Endothelial cell of umbilical vein (primary cell): ENCODE results near the gene NKX1-2. TPM values are rescaled to one million over a fixed set of nuclear protein-coding genes. Genes with fewer than 3 reads are reported as not detected.

ENCODE experiments used
- BruUV-seq: library from RNA; stranded (reverse); fragments of 400-500 nt; replicated peaks from 2 replicates; lab custom pipeline; 2021; lab: Mats Ljungman, UMichigan
- CTCF ChIA-PET: fragments of 300-600, 350-600 bp; sonication (Branson Sonifier 250); formaldehyde crosslinking; loops from one replicate; lab custom pipeline; 2021; ENCODE audit warnings: antibody characterized with exemption, inconsistent platforms; lab: Charles Lee
- POLR2A ChIA-PET: fragments of 300-600, 350-600 bp; sonication (Branson Sonifier 250); formaldehyde crosslinking; loops from one replicate; lab custom pipeline; 2021; ENCODE audit warnings: antibody characterized with exemption, inconsistent platforms; lab: Charles Lee
- DNase-seq: peaks from one replicate; pipeline ENCODE4 v3.0.0-alpha.2; 2011; ENCODE audit warnings: low read depth, low spot score
- FAIRE-seq: peaks from 2 replicates; lab custom pipeline; 2011; peaks lifted over from hg19 to GRCh38; lab: Jason Lieb, UNC
- H2AFZ ChIP-seq: 2 replicates; pipeline ENCODE4 v1.6.0; 2012; ENCODE audit warnings: low read depth, low read length, control low read depth, inconsistent platforms
- H3K27ac ChIP-seq: 2 replicates; pipeline ENCODE4 v1.5.1; 2011; ENCODE audit warnings: low read depth, mild to moderate bottlenecking, control low read depth, low read length, moderate library complexity; ENCODE audit not compliant: insufficient read depth
- H3K27me3 ChIP-seq, 2 experiments: 2 replicates each; pipeline versions ENCODE4 v1.6.0 to v1.6.1; 2011; ENCODE audit warnings: low read length in 2 of 2, mixed read lengths in 1 of 2; ENCODE audit not compliant: control insufficient read depth in 2 of 2, insufficient read depth in 2 of 2
- H3K36me3 ChIP-seq, 2 experiments: 2 replicates in 1 of 2; 3 replicates in 1 of 2; pipeline ENCODE4 v1.5.1; 2011; ENCODE audit warnings: low read length in 2 of 2, mild to moderate bottlenecking in 1 of 2, moderate library complexity in 1 of 2; ENCODE audit not compliant: control insufficient read depth in 2 of 2, insufficient read depth in 2 of 2; ENCODE audit errors: extremely low read depth in 1 of 2
- H3K4me1 ChIP-seq: 3 replicates; pipeline ENCODE4 v1.5.1; 2011; ENCODE audit warnings: mild to moderate bottlenecking, low read length; ENCODE audit not compliant: control insufficient read depth, insufficient read depth; ENCODE audit errors: extremely low read depth
- H3K4me2 ChIP-seq: 2 replicates; pipeline ENCODE4 v1.6.1; 2011; ENCODE audit warnings: low read length, control low read depth, mixed read lengths; ENCODE audit not compliant: insufficient read depth
- H3K4me3 ChIP-seq, 3 experiments: fragments of 200-600 bp in 1 of 3; sonication (generic), shearing (Covaris generic) in 1 of 3; replicated peaks in 1 of 3; 2 replicates each; pipeline ENCODE4 v1.5.1; 2011 to 2016; ENCODE audit warnings: control low read depth in 3 of 3, low read length in 3 of 3, mild to moderate bottlenecking in 2 of 3, inconsistent platforms in 1 of 3, low read depth in 1 of 3, moderate library complexity in 1 of 3; ENCODE audit not compliant: insufficient read depth in 1 of 3
- H3K79me2 ChIP-seq: 2 replicates; pipeline ENCODE4 v1.6.0; 2012; ENCODE audit warnings: low read length, inconsistent platforms; ENCODE audit not compliant: control insufficient read depth, insufficient read depth
- H3K9ac ChIP-seq: replicated peaks from 2 replicates; pipeline ENCODE3; 2011; ENCODE audit warnings: low read length, control low read depth; ENCODE audit not compliant: insufficient read depth; ENCODE audit errors: extremely low read depth
- H3K9me1 ChIP-seq: replicated peaks from 3 replicates; pipeline ENCODE4 v1.6.0; 2011; ENCODE audit warnings: mild to moderate bottlenecking, low read length; ENCODE audit not compliant: control insufficient read depth, insufficient read depth; ENCODE audit errors: extremely low read depth
- H3K9me3 ChIP-seq: replicated peaks from 2 replicates; pipeline ENCODE4 v1.5.1; 2012; ENCODE audit warnings: low read length, inconsistent platforms; ENCODE audit not compliant: control insufficient read depth, insufficient read depth
- H4K20me1 ChIP-seq: replicated peaks from 2 replicates; pipeline ENCODE3; 2011; ENCODE audit warnings: mild to moderate bottlenecking, low read length; ENCODE audit not compliant: control insufficient read depth, insufficient read depth; ENCODE audit errors: extremely low read depth
- CTCF ChIP-seq, 2 donors: IDR thresholded peaks; 1 replicate in 1 of 2; 2 replicates in 1 of 2; pipeline ENCODE4 v1.5.1; 2011; ENCODE audit warnings: low read length in 2 of 2, mild to moderate bottlenecking in 2 of 2, moderate library complexity in 2 of 2, control low read depth in 1 of 2, inconsistent platforms in 1 of 2, low read depth in 1 of 2; ENCODE audit not compliant: insufficient read depth in 1 of 2; ENCODE audit errors: extremely low read depth in 1 of 2
- EZH2 ChIP-seq: IDR thresholded peaks from 2 replicates; pipeline ENCODE4 v1.6.1; 2012; ENCODE audit warnings: borderline replicate concordance, low read depth, mild to moderate bottlenecking, moderate library complexity, low read length, inconsistent platforms; ENCODE audit not compliant: severe bottlenecking
- FOS ChIP-seq: IDR thresholded peaks from 2 replicates; pipeline ENCODE4 v1.6.1; 2011; ENCODE audit warnings: mild to moderate bottlenecking, low read length, moderate library complexity, borderline replicate concordance; ENCODE audit not compliant: insufficient read depth
- GATA2 ChIP-seq: IDR thresholded peaks from 2 replicates; pipeline ENCODE4 v1.7.0; 2011; ENCODE audit warnings: low read depth, mild to moderate bottlenecking, moderate library complexity, mixed read lengths, low read length; ENCODE audit not compliant: insufficient read length, insufficient read depth
- JUN ChIP-seq: IDR thresholded peaks from 2 replicates; pipeline ENCODE4 v1.6.1; 2011; ENCODE audit warnings: borderline replicate concordance, low read depth; ENCODE audit not compliant: insufficient read length, insufficient read depth
- MYC ChIP-seq: IDR thresholded peaks from one replicate; pipeline ENCODE4 v1.6.1; 2011; ENCODE audit warnings: mild to moderate bottlenecking, low read depth, low read length
- POLR2A ChIP-seq: IDR thresholded peaks from 2 replicates; pipeline ENCODE4 v1.6.1; 2012; ENCODE audit warnings: low read depth, mild to moderate bottlenecking, control low read depth, low read length
- POLR2AphosphoS5 ChIP-seq: IDR thresholded peaks from 2 replicates; pipeline ENCODE4 v1.6.1; 2012; ENCODE audit warnings: low read depth, mild to moderate bottlenecking, control low read depth, low read length, moderate library complexity; ENCODE audit not compliant: insufficient read depth
- dilution Hi-C: fragments of 300-500 bp; cut with MboI; formaldehyde crosslinking; loops from one replicate; pipeline ENCODE4 v1.15.0; 2019; ENCODE audit warnings: low sequenced_read_pairs; ENCODE audit not compliant: extremely low pct_ligation_motif_present
- intact Hi-C: fragments of 100-400 bp; cut with micrococcal nuclease; formaldehyde crosslinking; loops from one replicate; pipeline ENCODE4 v1.10.0; 2022
- polyA plus RNA-seq, 4 experiments: library from polyadenylated mRNA; depleted of rRNA in 3 of 4; stranded (reverse) in 3 of 4; unstranded in 1 of 4; fragments of >200 nt; gene quantifications; 2 replicates each; pipeline versions ENCODE4 v1.2.1 to v1.2.3, GENCODE V29; 2011 to 2012; ENCODE audit warnings: missing spikeins in 1 of 4
- total RNA-seq: library from RNA; stranded (reverse); gene quantifications from 2 replicates; pipeline ENCODE4 v1.2.3, GENCODE V29; 2021
- TF ChIP-seq, protein P1 (sequence below): IDR thresholded peaks from 2 replicates; pipeline ENCODE4 v1.6.1; 2011; ENCODE audit not compliant: insufficient read depth, insufficient read length

The NKX1-2 gene
- total and polyA plus RNA-seq, 2 donors (not counting 3 experiments of a cell fraction or from before 2014, with no cell fraction given) = not detected

DNA sequence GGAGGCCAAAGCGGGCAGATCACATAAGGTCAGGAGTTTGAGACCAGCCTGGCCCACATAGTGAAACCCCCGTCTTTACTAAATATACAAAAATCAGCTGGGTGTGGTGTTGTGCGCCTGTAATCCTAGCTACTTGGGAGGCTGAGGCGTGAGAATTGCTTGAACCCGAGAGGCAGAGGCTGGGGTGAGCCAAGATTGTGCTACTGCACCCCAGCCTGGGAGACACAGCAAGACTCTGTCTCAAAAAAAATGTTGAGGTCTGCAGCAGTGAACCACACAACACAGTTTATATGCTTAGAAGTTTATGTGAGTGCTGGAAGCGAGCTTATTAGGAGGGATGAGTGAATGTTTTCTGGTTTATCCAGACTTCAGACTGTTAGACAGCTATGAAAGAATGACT lies 22.2 kb upstream of the NKX1-2 start:
- no peaks in the 10 kb centered on the region for H3K9me3 ChIP-seq
- no peaks in the 10 kb centered on the region for H4K20me1 ChIP-seq
- H3K4me3 ChIP-seq = no peak overlapping the region
- no peak overlapping the region for H2AFZ ChIP-seq
- no peaks in the 10 kb centered on the region for H3K27me3 ChIP-seq
- FAIRE-seq (no peak), DNase-seq (no peak)
- no peaks in the 10 kb centered on the region for H3K4me1 ChIP-seq
- BruUV-seq = no TSS peak
- TF ChIP-seq EZH2 = no peak
- no peak for TF ChIP-seq FOS
- TF ChIP-seq CTCF (IDR thresholded peaks at IDR 0.05; ENCODE audit: extremely low read depth in 1 of 2, insufficient read depth in 1 of 2, low read depth in 1 of 2, low read length in 2 of 2) = no peak
- no peak for TF ChIP-seq GATA2
- TF ChIP-seq POLR2AphosphoS5 = no peak
- TF ChIP-seq, protein P1, sequence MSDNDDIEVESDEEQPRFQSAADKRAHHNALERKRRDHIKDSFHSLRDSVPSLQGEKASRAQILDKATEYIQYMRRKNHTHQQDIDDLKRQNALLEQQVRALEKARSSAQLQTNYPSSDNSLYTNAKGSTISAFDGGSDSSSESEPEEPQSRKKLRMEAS = no peak
- TF ChIP-seq POLR2A = no peak
- TF ChIP-seq JUN = no peak
- no peak for TF ChIP-seq MYC
- H3K27ac ChIP-seq = no peak overlapping the region
- no peaks in the 10 kb centered on the region for H3K9me1 ChIP-seq
- no peak overlapping the region for H3K4me2 ChIP-seq
- H3K9ac ChIP-seq = no peak overlapping the region
- dilution Hi-C loops (no loop called here), intact Hi-C loops (no loop called here)
- ChIA-PET CTCF (interaction anchor here (0.5 to 0.9 kb wide), 2 partner anchors 10 to 395 kb away, joined by 3 to 4 read pairs; partner anchors contain the start of gene LHPP), POLR2A (no interaction called here)
- H3K36me3 ChIP-seq = no peaks in the 10 kb centered on the region
- no peaks in the 10 kb centered on the region for H3K79me2 ChIP-seq
